Measurements from ENCODE around the gene FAM120B.

DNA sequence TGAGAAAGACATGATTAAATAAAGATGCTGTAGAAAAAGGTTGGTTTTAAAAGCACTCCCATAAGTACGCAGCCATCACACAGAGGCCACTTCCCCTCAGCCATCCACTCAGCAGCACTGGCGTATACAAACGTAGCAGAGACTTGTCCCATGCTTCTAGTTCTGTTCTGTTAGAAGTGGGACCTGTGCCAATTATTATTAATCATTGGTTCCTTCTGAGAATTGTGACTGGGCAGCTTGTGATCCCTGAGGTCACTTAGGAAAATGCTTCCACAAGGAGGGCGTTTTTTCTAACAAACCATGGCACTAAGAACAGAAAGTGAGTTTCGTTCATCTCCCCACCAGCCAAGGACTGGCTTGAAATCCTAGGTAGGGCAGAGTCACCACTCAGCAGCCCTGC is 53.9 kb downstream of the FAM120B start:
- TF ChIP-seq, protein P1, sequence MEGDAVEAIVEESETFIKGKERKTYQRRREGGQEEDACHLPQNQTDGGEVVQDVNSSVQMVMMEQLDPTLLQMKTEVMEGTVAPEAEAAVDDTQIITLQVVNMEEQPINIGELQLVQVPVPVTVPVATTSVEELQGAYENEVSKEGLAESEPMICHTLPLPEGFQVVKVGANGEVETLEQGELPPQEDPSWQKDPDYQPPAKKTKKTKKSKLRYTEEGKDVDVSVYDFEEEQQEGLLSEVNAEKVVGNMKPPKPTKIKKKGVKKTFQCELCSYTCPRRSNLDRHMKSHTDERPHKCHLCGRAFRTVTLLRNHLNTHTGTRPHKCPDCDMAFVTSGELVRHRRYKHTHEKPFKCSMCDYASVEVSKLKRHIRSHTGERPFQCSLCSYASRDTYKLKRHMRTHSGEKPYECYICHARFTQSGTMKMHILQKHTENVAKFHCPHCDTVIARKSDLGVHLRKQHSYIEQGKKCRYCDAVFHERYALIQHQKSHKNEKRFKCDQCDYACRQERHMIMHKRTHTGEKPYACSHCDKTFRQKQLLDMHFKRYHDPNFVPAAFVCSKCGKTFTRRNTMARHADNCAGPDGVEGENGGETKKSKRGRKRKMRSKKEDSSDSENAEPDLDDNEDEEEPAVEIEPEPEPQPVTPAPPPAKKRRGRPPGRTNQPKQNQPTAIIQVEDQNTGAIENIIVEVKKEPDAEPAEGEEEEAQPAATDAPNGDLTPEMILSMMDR (IDR thresholded peaks at IDR 0.05; ENCODE audit: low read length) = no peak
- TF ChIP-seq EZH2 (IDR thresholded peaks at IDR 0.05; ENCODE audit: borderline replicate concordance, low read length) = no peak
